Activated effector memory CD4-positive, alpha-beta T cell treated with anti-CD3 and anti-CD28 coated beads, Interleukin-2, amount 50 U/mL, for 16 hours (primary cell): Measurements from ENCODE around the gene ACOXL.
A peak's percentile ranks its signal among the peaks of the same experiment; 100 is the strongest.

ENCODE experiments used
- DNase-seq: peaks from one replicate; pipeline ENCODE4 v3.0.0-alpha.2; 2020

The ACOXL gene

GRCh38 chr2:111045771-111046444, 313.5 kb downstream of the ACOXL start:
- no peak for DNase-seq

GRCh38 chr2:111046670-111047069, 314.3 kb downstream of the ACOXL start:
- peak; percentile 47 for DNase-seq

GRCh38 chr2:111048856-111049768, 316.7 kb downstream of the ACOXL start:
- DNase-seq: no peak

- DNase-seq: no peak
Measured at GRCh38 chr2:111049792-111050640, 317.6 kb downstream of the ACOXL start.

GRCh38 chr2:111050701-111051376, 318.5 kb downstream of the ACOXL start:
- peak; percentile 50 for DNase-seq

- no peak for DNase-seq
Measured at GRCh38 chr2:111052621-111053020, 320.2 kb downstream of the ACOXL start.

- no peak for DNase-seq
Measured at GRCh38 chr2:111053266-111053665, 320.9 kb downstream of the ACOXL start.

GRCh38 chr2:111053825-111054515, 321.6 kb downstream of the ACOXL start:
- DNase-seq: no peak

GRCh38 chr2:111054791-111055691, 322.7 kb downstream of the ACOXL start:
- DNase-seq: no peak

- DNase-seq: no peak
Measured at GRCh38 chr2:111055735-111056134, 323.4 kb downstream of the ACOXL start.

- DNase-seq: no peak
Measured at GRCh38 chr2:111057045-111057444, 324.7 kb downstream of the ACOXL start.

- DNase-seq: no peak
Measured at GRCh38 chr2:111057721-111058120, 325.3 kb downstream of the ACOXL start.

GRCh38 chr2:111058264-111058663, 325.9 kb downstream of the ACOXL start:
- DNase-seq: no peak

- no peak for DNase-seq
Measured at GRCh38 chr2:111061191-111061590, 328.8 kb downstream of the ACOXL start.

- no peak for DNase-seq
Measured at GRCh38 chr2:111062417-111062816, 330.0 kb downstream of the ACOXL start.

GRCh38 chr2:111066062-111066593, 333.8 kb downstream of the ACOXL start:
- no peak for DNase-seq

GRCh38 chr2:111068435-111069058, 336.2 kb downstream of the ACOXL start:
- no peak for DNase-seq

- DNase-seq: no peak
Measured at GRCh38 chr2:111069722-111070121, 337.3 kb downstream of the ACOXL start.

- DNase-seq: no peak
Measured at GRCh38 chr2:111071600-111072171, 339.3 kb downstream of the ACOXL start.
